Fibroblast of pulmonary artery (primary cell): Measurements from ENCODE around the gene MICOS13.
"Not testable (repeated sequence)": the region's sequence is repeated elsewhere in the genome, so short reads cannot be mapped to it uniquely, and the experiment has no call there.

Experiments used
- DNase-seq: peaks from one replicate; pipeline ENCODE4 v3.0.0-alpha.2; 2010; ENCODE audit warnings: low read depth
- H3K4me3 ChIP-seq: replicated peaks from 2 replicates; pipeline ENCODE4 v1.5.1; 2011; ENCODE audit warnings: low read depth, mild to moderate bottlenecking, control low read depth, low read length, moderate library complexity
- TF ChIP-seq, protein P1 (sequence below): IDR thresholded peaks from 2 replicates; pipeline ENCODE4 v1.5.1; 2011; ENCODE audit warnings: mild to moderate bottlenecking, control low read depth, low read length, inconsistent platforms; ENCODE audit errors: missing control alignments

MICOS13 gene

DNA sequence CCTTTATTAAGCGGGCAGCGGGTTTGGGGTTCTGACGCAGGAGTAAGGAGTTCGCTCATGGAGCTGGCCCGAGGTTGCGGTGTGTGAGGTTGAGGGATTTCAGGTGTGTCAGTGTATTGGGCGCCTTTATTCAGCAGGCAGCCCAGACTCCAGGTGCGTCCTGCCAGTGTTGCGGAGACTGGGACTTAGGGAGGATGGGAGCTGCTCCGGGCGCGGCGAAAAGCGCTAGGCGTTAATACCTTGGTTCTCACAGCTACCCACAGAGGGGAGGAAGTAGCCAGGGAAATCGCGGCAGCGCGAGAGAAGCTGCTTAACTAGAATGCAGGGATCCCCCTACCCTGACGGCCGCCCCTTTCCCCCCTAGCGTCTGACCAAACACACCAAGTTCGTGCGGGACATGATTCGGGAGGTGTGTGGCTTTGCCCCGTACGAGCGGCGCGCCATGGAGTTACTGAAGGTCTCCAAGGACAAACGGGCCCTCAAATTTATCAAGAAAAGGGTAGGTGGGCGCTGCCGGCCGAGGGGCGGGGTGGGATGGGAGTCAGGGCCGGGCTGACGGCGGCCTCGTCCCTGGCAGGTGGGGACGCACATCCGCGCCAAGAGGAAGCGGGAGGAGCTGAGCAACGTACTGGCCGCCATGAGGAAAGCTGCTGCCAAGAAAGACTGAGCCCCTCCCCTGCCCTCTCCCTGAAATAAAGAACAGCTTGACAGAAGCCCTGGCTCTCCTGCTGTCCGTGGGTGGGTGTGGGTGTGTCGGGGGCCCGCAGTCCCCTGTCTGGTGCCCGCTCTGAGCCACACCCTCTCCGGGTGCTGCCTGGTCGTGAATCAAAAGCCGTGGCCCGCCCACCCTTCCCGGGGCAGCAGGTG is 10.9 kb upstream of the MICOS13 start:
- DNase-seq = peak; percentile 73

DNA sequence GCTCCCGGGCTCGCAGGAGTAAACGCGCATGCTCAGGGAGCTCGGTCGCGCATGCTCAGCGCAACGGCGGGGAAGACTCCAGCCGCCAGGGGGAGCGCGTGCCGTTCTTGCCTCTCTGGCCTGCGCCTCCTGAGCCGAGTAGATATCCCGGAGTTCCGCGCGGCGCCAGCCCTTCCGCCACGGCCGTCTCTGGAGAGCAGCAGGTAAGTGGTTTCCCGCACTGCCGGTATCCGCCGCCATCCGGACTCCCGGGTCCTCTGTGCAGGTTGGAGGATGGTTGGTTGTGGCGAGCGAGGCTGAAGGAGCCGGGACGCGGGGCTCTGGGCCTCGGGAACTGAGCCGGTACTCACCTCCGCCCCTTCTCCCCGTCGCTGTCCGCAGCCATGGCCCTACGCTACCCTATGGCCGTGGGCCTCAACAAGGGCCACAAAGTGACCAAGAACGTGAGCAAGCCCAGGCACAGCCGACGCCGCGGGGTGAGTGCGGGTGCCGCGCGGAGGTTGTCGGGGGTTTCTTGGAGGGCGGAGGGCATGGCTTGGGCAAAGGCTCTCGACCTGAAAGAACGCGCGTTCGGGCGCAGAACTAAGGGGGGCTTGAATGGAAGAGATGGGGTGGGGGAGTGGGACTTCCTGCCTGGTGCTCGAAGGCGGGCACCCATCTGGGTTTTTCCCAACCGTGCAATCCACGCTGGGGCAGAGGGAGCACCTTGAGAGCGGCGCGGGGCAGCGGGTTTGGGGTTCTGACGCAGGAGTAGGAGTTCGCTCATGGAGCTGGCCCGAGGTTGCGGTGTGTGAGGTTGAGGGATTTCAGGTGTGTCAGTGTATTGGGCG is 10.0 kb upstream of the MICOS13 start, which contains the start of gene RPL36:
Gene RPL36 (plus strand): TSS at position 171 of the 830 bp plus-strand sequence. CDS start 213 bp downstream, at position 384.
- H3K4me3 ChIP-seq = peak within 1 kb of the TSS; percentile 97
- TF ChIP-seq, protein P1, sequence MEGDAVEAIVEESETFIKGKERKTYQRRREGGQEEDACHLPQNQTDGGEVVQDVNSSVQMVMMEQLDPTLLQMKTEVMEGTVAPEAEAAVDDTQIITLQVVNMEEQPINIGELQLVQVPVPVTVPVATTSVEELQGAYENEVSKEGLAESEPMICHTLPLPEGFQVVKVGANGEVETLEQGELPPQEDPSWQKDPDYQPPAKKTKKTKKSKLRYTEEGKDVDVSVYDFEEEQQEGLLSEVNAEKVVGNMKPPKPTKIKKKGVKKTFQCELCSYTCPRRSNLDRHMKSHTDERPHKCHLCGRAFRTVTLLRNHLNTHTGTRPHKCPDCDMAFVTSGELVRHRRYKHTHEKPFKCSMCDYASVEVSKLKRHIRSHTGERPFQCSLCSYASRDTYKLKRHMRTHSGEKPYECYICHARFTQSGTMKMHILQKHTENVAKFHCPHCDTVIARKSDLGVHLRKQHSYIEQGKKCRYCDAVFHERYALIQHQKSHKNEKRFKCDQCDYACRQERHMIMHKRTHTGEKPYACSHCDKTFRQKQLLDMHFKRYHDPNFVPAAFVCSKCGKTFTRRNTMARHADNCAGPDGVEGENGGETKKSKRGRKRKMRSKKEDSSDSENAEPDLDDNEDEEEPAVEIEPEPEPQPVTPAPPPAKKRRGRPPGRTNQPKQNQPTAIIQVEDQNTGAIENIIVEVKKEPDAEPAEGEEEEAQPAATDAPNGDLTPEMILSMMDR = peak; percentile 90
- DNase-seq = peak; percentile 98

More for the DNA sequence above, 10.9 kb upstream of the MICOS13 start:
- peak overlapping the region; percentile 97 for H3K4me3 ChIP-seq
- TF ChIP-seq, protein P1 = no peak

DNA sequence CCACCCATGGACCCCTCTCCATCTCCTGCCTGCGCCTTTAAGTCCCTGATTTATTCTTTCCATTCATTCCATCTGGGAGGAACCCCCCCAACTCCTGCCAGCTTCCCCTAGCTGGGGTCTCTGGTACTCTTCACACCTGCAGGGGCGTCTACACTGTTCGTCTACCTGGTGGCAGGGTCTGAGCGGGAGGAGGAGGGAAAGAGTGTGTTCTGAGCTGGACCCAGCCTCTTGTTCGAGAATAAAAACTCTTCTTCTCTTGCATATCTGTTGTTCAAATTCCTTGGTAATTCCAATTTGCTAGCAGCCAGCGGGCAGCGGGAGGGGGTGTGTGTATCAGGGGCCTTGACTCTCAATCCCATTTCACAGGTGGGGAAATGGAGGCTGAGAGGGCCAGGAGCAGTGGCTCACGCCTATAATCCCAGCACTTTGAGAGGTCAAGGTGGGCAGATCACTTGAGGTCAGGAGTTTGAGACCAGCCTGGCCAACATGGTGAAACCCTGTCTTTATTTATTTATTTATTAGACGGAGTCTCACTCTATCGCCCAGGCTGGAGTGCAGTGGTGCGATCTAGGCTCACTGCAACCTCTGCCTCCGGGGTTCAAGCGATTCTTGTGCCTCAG is 8.1 kb upstream of the MICOS13 start:
- H3K4me3 ChIP-seq, DNase-seq: not testable (repeated sequence)

DNA sequence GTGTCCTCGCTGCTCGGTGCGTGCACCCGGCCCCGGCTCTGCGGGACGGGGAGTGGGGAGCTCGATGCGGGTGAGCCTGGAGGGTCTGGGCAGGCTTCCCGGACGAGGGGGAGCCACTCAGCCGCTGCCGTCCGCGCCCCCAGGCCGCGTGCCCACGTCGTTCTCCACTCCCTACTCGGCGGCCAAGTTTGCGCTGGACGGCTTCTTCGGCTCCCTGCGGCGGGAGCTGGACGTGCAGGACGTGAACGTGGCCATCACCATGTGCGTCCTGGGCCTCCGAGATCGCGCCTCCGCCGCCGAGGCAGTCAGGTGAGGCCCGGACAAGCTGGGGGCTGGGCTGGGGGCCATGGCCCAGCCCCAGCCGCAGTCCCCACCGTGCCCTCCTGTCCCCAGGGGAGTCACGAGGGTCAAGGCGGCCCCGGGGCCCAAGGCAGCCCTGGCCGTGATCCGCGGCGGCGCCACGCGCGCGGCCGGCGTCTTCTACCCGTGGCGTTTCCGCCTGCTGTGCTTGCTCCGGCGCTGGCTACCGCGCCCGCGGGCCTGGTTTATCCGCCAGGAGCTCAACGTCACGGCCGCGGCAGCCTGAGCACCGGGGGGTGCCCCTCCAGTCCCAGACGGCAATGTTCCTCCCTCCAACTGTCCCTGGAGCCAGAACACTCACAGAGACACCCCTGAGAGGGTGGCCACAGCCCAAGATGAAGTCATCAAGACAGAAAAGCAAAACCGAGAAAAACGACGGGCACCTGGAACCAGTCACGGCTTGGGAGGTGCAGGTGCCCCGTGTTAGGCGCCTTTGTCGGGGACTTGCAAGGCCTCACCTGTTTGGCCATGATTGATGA is 7.3 kb upstream of the MICOS13 start:
- DNase-seq = no peak
- TF ChIP-seq, protein P1 = no peak
- peak overlapping the region; percentile 55 for H3K4me3 ChIP-seq

DNA sequence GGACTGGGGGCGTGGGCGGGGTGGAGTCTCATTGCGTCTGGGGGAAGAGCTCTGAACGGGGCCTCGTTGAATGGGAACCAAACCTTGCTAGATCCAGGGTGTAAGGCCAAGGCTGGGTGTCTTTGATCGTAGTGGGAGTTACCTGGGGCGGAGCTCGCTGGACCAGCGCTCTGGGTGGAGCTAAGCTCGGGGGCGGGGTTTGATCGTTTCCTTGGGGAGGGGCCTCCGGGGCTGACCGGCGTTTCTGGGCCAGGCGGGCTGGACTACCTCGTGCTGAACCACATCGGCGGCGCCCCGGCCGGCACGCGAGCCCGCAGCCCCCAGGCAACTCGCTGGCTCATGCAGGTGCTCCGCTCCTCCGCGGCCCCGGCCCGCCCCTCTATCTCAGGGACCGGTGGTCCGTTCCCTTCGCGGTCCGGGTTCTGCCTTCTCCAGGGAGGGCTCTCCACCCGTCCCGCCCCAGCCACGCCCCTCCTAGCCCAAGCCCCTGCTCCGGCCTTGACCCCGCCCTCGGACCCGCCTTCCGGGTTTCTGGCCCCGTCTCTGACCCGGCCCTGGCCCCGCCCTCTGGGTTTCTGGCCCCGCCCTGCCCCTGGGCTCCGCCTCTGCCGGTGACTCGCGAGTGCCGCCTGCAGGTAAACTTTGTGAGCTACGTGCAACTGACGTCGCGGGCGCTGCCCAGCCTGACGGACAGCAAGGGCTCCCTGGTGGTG is 6.5 kb upstream of the MICOS13 start:
- DNase-seq = peak; percentile 93
- TF ChIP-seq, protein P1 = peak; percentile 68
- peak overlapping the region; percentile 55 for H3K4me3 ChIP-seq

DNA sequence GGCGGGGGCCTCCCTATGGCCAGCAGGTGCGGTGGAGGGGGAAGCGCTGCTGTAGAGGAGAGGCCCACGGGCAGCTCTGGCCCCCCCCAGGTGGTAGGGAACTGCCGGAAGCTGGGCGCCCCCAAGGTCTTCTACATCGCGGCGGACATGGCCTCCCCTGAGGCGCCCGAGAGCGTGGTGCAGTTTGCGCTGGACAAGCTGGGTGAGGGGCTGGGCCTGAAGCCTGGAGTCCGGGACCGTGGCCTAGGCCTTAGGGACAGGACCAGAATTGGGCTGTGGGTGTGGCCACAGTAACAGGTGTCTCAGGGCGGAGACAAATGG is 6.0 kb upstream of the MICOS13 start:
- H3K4me3 ChIP-seq = peak overlapping the region; percentile 55
- TF ChIP-seq, protein P1 = no peak
- no peak for DNase-seq
